Panc1 (cell line): ENCODE results near the gene CABLES2.

Experiments used
- POLR2AphosphoS5 ChIP-seq: IDR thresholded peaks from 2 replicates; pipeline ENCODE4 v1.6.1; 2012; ENCODE audit warnings: mild to moderate bottlenecking, low read depth, low read length, moderate library complexity
- SIN3A ChIP-seq: IDR thresholded peaks from 2 replicates; pipeline ENCODE4 v1.6.1; 2012; ENCODE audit warnings: low read depth, mild to moderate bottlenecking, low read length, moderate library complexity, borderline replicate concordance; ENCODE audit not compliant: insufficient read depth
- TCF7L2 ChIP-seq: IDR thresholded peaks from 2 replicates; pipeline ENCODE4 v1.6.1; 2011; ENCODE audit warnings: mild to moderate bottlenecking, low read depth, low read length, inconsistent platforms
- TF ChIP-seq, protein P1 (sequence below): fragments of 450-650 bp; IDR thresholded peaks from 2 replicates; pipeline ENCODE4 v1.5.1; 2017; ENCODE audit warnings: mild to moderate bottlenecking
- TF ChIP-seq, protein P2 (sequence below), 2 experiments: IDR thresholded peaks; 2 replicates each; pipeline ENCODE4 v1.6.1; 2011 to 2012; ENCODE audit warnings: low read depth in 2 of 2, control low read depth in 1 of 2, low read length in 1 of 2, mild to moderate bottlenecking in 1 of 2, moderate library complexity in 1 of 2; ENCODE audit not compliant: insufficient read depth in 1 of 2

DNA sequence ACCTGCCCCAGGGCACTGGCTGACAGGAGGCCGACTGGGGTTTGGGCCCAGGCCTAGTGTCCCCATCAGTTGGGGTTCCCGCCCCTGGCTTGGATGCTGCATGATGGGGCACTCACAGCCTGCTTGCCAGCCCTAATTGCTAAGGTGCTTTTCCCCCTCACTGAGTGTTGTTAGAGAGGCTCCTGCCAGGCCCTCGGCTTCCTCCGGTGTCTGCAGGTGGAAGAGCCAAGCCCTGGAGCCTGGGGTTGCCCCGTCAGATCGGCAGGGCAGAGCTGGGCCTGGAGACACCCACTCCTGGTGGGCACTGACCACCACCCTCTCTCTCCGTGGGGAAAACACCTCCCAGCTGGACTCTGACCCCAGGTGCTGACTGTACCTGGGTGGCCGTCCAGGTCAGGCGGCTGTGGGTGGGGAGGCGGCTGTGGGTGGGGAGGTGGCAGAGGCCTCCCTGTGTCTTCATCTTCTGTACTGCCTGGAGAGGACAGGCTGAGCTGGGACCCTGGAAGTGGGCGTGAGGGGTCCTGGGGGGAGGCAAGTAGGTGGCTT lies 6.0 kb upstream of the CABLES2 start:
- TF ChIP-seq, protein P1, sequence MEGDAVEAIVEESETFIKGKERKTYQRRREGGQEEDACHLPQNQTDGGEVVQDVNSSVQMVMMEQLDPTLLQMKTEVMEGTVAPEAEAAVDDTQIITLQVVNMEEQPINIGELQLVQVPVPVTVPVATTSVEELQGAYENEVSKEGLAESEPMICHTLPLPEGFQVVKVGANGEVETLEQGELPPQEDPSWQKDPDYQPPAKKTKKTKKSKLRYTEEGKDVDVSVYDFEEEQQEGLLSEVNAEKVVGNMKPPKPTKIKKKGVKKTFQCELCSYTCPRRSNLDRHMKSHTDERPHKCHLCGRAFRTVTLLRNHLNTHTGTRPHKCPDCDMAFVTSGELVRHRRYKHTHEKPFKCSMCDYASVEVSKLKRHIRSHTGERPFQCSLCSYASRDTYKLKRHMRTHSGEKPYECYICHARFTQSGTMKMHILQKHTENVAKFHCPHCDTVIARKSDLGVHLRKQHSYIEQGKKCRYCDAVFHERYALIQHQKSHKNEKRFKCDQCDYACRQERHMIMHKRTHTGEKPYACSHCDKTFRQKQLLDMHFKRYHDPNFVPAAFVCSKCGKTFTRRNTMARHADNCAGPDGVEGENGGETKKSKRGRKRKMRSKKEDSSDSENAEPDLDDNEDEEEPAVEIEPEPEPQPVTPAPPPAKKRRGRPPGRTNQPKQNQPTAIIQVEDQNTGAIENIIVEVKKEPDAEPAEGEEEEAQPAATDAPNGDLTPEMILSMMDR = no peak
- no peak for TF ChIP-seq POLR2AphosphoS5
- TF ChIP-seq, protein P2, sequence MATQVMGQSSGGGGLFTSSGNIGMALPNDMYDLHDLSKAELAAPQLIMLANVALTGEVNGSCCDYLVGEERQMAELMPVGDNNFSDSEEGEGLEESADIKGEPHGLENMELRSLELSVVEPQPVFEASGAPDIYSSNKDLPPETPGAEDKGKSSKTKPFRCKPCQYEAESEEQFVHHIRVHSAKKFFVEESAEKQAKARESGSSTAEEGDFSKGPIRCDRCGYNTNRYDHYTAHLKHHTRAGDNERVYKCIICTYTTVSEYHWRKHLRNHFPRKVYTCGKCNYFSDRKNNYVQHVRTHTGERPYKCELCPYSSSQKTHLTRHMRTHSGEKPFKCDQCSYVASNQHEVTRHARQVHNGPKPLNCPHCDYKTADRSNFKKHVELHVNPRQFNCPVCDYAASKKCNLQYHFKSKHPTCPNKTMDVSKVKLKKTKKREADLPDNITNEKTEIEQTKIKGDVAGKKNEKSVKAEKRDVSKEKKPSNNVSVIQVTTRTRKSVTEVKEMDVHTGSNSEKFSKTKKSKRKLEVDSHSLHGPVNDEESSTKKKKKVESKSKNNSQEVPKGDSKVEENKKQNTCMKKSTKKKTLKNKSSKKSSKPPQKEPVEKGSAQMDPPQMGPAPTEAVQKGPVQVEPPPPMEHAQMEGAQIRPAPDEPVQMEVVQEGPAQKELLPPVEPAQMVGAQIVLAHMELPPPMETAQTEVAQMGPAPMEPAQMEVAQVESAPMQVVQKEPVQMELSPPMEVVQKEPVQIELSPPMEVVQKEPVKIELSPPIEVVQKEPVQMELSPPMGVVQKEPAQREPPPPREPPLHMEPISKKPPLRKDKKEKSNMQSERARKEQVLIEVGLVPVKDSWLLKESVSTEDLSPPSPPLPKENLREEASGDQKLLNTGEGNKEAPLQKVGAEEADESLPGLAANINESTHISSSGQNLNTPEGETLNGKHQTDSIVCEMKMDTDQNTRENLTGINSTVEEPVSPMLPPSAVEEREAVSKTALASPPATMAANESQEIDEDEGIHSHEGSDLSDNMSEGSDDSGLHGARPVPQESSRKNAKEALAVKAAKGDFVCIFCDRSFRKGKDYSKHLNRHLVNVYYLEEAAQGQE (IDR thresholded peaks at IDR 0.05; ENCODE audit: insufficient read depth in 1 of 2, low read depth in 2 of 2, low read length in 1 of 2) = no peak
- TF ChIP-seq SIN3A = no peak
- no peak for TF ChIP-seq TCF7L2
